ENCODE measurements around the gene ZNF444. TPM values are rescaled to one million over a fixed set of nuclear protein-coding genes. Genes with fewer than 3 reads are reported as not detected.

The ZNF444 gene
- total and polyA plus RNA-seq, 9 of the 15 experiments (the other 6 are each of a cell fraction or from before 2014, with no cell fraction given), result 0.39 to 40.0 (median 6.9) TPM

DNA sequence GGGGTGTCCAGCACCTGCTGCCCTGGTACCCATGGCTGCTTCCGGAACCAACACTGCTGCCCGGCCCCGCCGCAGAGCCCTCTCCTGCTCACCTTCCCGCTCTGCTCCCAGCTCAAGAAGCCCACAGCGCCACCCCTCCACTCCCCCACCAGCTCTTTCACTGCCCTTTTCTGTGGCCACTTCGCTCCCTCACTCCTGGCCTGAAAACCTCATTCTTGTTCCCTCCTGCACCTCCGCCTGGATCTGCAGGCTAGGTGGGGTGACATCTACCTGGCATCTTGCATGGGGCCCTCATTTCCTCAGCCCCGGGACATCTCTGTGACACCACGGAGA is 26.3 kb upstream of the ZNF444 start:
- no peak for DNase-seq (ENCODE audit: extremely low read depth in 1 of 4, low spot score in 3 of 4)
- Histone ChIP-seq H3K27ac (ENCODE audit: extremely low read depth, low read depth, low read length) (no peak overlapping the region), H4K20me1 (replicated peaks; ENCODE audit: control insufficient read depth, insufficient read depth, low read length) (peaks cover 50% of the 10 kb centered on the region), H3K4me1 (replicated peaks in 1 of 2; ENCODE audit: control insufficient read depth in 2 of 2, insufficient read depth in 2 of 2, low read length in 2 of 2) (peaks cover 20 to 76% of the 10 kb centered on the region in 2 experiments), H3K4me2 (ENCODE audit: insufficient read depth, low read length) (no peak overlapping the region), H3K9ac (ENCODE audit: insufficient read depth in 1 of 2, low read depth in 2 of 2, low read length in 2 of 2) (peak overlapping the region in 1 of 2 experiments; percentile 74; a peak in 1 of 4 replicates), H3K9me1 (ENCODE audit: control insufficient read depth, insufficient read depth, low read length) (peaks cover 18% of the 10 kb centered on the region), H3K36me3 (ENCODE audit: control insufficient read depth, insufficient read depth, low read length) (peaks cover 63% of the 10 kb centered on the region), H3K9me3 (replicated peaks; ENCODE audit: control insufficient read depth, insufficient read depth, low read depth, low read length) (no peaks in the 10 kb centered on the region), H2AFZ (ENCODE audit: low read depth, low read length) (no peak overlapping the region), H3K79me2 (ENCODE audit: control insufficient read depth, insufficient read depth, low read length) (peaks cover 97% of the 10 kb centered on the region), H3K4me3 (no peak overlapping the region), H3K27me3 (ENCODE audit: control insufficient read depth in 2 of 2, insufficient read depth in 2 of 2, low read length in 2 of 2) (no peaks in the 10 kb centered on the region)
- TF ChIP-seq MGA (IDR thresholded peaks at IDR 0.05) (no peak), PYGO2 (tag; IDR thresholded peaks at IDR 0.05) (no peak), PHTF2 (CRISPR knock-in tag; IDR thresholded peaks at IDR 0.05) (no peak), HMGN3 (IDR thresholded peaks at IDR 0.05; ENCODE audit: borderline replicate concordance, extremely low read depth, insufficient read length, low read depth, low read length) (no peak), EGR1 (conservative IDR thresholded peaks at IDR 0.05) (no peak), MEIS2 (IDR thresholded peaks at IDR 0.05; ENCODE audit: partially characterized antibody) (no peak), ZNF699 (CRISPR knock-in tag; IDR thresholded peaks at IDR 0.05; ENCODE audit: insufficient replicate concordance) (no peak), POLR2A (conservative IDR thresholded peaks at IDR 0.05) (peak; percentile 35; the same call in 1 of the 2 replicates)
- CTCF ChIA-PET (ENCODE audit: low intra/inter-chr PET ratio), result no interaction called here
- in situ Hi-C loops (cut with MboI) (no loop called here), intact Hi-C loops (cut with micrococcal nuclease) (no loop called here)
- WGBS (ENCODE audit: insufficient coverage, low coverage, missing lambda C conversion rate), result 90% methylated on average over 8 of the region's 10 CpGs
- FAIRE-seq, result no peak
- BruUV-seq (replicated peaks), result no TSS peak
- ATAC-seq, result no peak
- POLR2A ChIA-PET, result no interaction called here
